Panc1 (cell line): ENCODE results near the gene SLC16A6. TPM values are rescaled to one million over a fixed set of nuclear protein-coding genes. Genes with fewer than 3 reads are reported as not detected.
"Not testable (repeated sequence)": the region's sequence is repeated elsewhere in the genome, so short reads cannot be mapped to it uniquely, and the experiment has no call there.

Experiments
- ATAC-seq: fragments of 200-7000 bp; cut with Tn5 transposase; 2 replicates; pipeline ENCODE4 v1.9.1; 2020; ENCODE audit warnings: mild to moderate bottlenecking, moderate library complexity
- BruUV-seq: library from RNA; stranded (reverse); fragments of 400-500 nt; replicated peaks from 2 replicates; lab custom pipeline; 2021; lab: Mats Ljungman, UMichigan
- CTCF ChIA-PET: fragments of 300-600 bp; sonication (Branson Sonifier 250); formaldehyde crosslinking; loops from one replicate; lab custom pipeline; 2022; ENCODE audit warnings: antibody characterized with exemption; lab: Charles Lee
- POLR2A ChIA-PET: fragments of 300-600 bp; sonication (Branson Sonifier 250); formaldehyde crosslinking; loops from one replicate; lab custom pipeline; 2022; ENCODE audit warnings: antibody characterized with exemption; lab: Charles Lee
- DNase-seq: peaks from one replicate; pipeline ENCODE4 v3.0.0-alpha.2; 2010; ENCODE audit warnings: low read depth, low spot score
- H3K27ac ChIP-seq: 2 replicates; pipeline ENCODE4 v1.5.1; 2011; ENCODE audit warnings: mild to moderate bottlenecking, low read length, inconsistent platforms
- H3K27me3 ChIP-seq: fragments of 200-500 bp; sonication (Bioruptor generic); 2 replicates; pipeline ENCODE4 v1.6.0; 2014; ENCODE audit warnings: low read length, inconsistent platforms; ENCODE audit not compliant: control insufficient read depth, insufficient read depth
- H3K36me3 ChIP-seq: fragments of 200-500 bp; sonication (Bioruptor generic); 2 replicates; pipeline ENCODE4 v1.5.1; 2014; ENCODE audit warnings: inconsistent platforms, mild to moderate bottlenecking, low read length, moderate library complexity; ENCODE audit not compliant: control insufficient read depth, insufficient read depth
- H3K4me1 ChIP-seq: 2 replicates; pipeline ENCODE4 v1.5.1; 2011; ENCODE audit warnings: inconsistent platforms, mild to moderate bottlenecking, low read length, moderate library complexity; ENCODE audit not compliant: control insufficient read depth, insufficient read depth
- H3K4me3 ChIP-seq, 2 experiments: 2 replicates each; pipeline ENCODE4 v1.5.1; 2011 to 2012; ENCODE audit warnings: low read depth in 2 of 2, low read length in 2 of 2, mild to moderate bottlenecking in 2 of 2, inconsistent platforms in 1 of 2, moderate library complexity in 1 of 2
- H3K9me3 ChIP-seq: fragments of 200-500 bp; sonication (Bioruptor generic); 2 replicates; pipeline ENCODE4 v1.5.1; 2014; ENCODE audit warnings: low read depth, mild to moderate bottlenecking, inconsistent platforms, low read length, moderate library complexity; ENCODE audit not compliant: control insufficient read depth, insufficient read depth
- CTCF ChIP-seq: fragments of 450-650 bp; IDR thresholded peaks from 2 replicates; pipeline ENCODE4 v1.5.1; 2017; ENCODE audit warnings: mild to moderate bottlenecking
- POLR2AphosphoS5 ChIP-seq: IDR thresholded peaks from 2 replicates; pipeline ENCODE4 v1.6.1; 2012; ENCODE audit warnings: mild to moderate bottlenecking, low read depth, low read length, moderate library complexity
- REST ChIP-seq, 2 experiments: IDR thresholded peaks; 2 replicates each; pipeline ENCODE4 v1.6.1; 2011 to 2012; ENCODE audit warnings: low read depth in 2 of 2, control low read depth in 1 of 2, low read length in 1 of 2, mild to moderate bottlenecking in 1 of 2, moderate library complexity in 1 of 2; ENCODE audit not compliant: insufficient read depth in 1 of 2
- SIN3A ChIP-seq: IDR thresholded peaks from 2 replicates; pipeline ENCODE4 v1.6.1; 2012; ENCODE audit warnings: low read depth, mild to moderate bottlenecking, low read length, moderate library complexity, borderline replicate concordance; ENCODE audit not compliant: insufficient read depth
- TCF7L2 ChIP-seq: IDR thresholded peaks from 2 replicates; pipeline ENCODE4 v1.6.1; 2011; ENCODE audit warnings: mild to moderate bottlenecking, low read depth, low read length, inconsistent platforms
- in situ Hi-C: cut with HindIII; loops from 2 replicates; pipeline ENCODE4 v1.10.0; 2016; ENCODE audit warnings: low sequenced_read_pairs, low pct_unique_long_range_greater_than_20kb
- intact Hi-C: fragments of 100-400 bp; cut with micrococcal nuclease; formaldehyde crosslinking; loops from one replicate; pipeline ENCODE4 v1.10.0; 2022; ENCODE audit not compliant: unreplicated experiment
- total RNA-seq: library from RNA; stranded (reverse); gene quantifications from one replicate; pipeline ENCODE4 v1.2.1, GENCODE V29; 2021; ENCODE audit not compliant: unreplicated experiment

Gene SLC16A6
- total RNA-seq, 1 experiment from 2014 or later, result 0.26 TPM

- H3K4me3 ChIP-seq, BruUV-seq, H3K36me3 ChIP-seq, H3K4me1 ChIP-seq, H3K27me3 ChIP-seq, H3K27ac ChIP-seq, intact Hi-C loops, POLR2A ChIA-PET, in situ Hi-C loops, H3K9me3 ChIP-seq: not testable (repeated sequence)
- DNase-seq (peak; percentile 39), ATAC-seq (peak; percentile 73; the same call in 1 of the 2 replicates)
- CTCF ChIA-PET, result interaction anchor here (0.6 kb wide), 1 partner anchor 178 kb away, joined by 4 read pairs; no protein-coding TSS in a partner anchor
Observed at GRCh38 chr17:68234726-68235335, 56.1 kb downstream of the SLC16A6 start.

GRCh38 chr17:68232741-68233140 lies 58.2 kb downstream of the SLC16A6 start:
- intact Hi-C loops, H3K4me3 ChIP-seq, H3K4me1 ChIP-seq, H3K36me3 ChIP-seq, H3K27me3 ChIP-seq, POLR2A ChIA-PET, H3K27ac ChIP-seq, BruUV-seq, ATAC-seq, in situ Hi-C loops, H3K9me3 ChIP-seq, DNase-seq: not testable (repeated sequence)
- CTCF ChIA-PET, result interaction anchor here (0.6 kb wide), 1 partner anchor 21 kb away, joined by 3 read pairs; no protein-coding TSS in a partner anchor

GRCh38 chr17:68231541-68231940 lies 59.4 kb downstream of the SLC16A6 start:
- TF ChIP-seq SIN3A (no peak), CTCF (no peak), REST (IDR thresholded peaks at IDR 0.05; ENCODE audit: insufficient read depth in 1 of 2, low read depth in 2 of 2, low read length in 1 of 2) (no peak), POLR2AphosphoS5 (no peak), TCF7L2 (no peak)
- DNase-seq (no peak), ATAC-seq (no peak)
- intact Hi-C loops (no loop called here), in situ Hi-C loops (no loop called here)
- Histone ChIP-seq H3K4me3 (no peak overlapping the region), H3K4me1 (no peaks in the 10 kb centered on the region), H3K36me3 (no peaks in the 10 kb centered on the region), H3K9me3 (no peaks in the 10 kb centered on the region), H3K27me3 (no peaks in the 10 kb centered on the region), H3K27ac (no peak overlapping the region)
- ChIA-PET CTCF (no interaction called here), POLR2A (no interaction called here)
- BruUV-seq, result no TSS peak

- H3K4me1 ChIP-seq, H3K27me3 ChIP-seq, DNase-seq, H3K9me3 ChIP-seq, H3K27ac ChIP-seq, BruUV-seq, in situ Hi-C loops, CTCF ChIA-PET, H3K4me3 ChIP-seq, ATAC-seq, H3K36me3 ChIP-seq, intact Hi-C loops: not testable (repeated sequence)
- POLR2A ChIA-PET, result interaction anchor here (0.6 kb wide), 1 partner anchor 10 kb away, joined by 3 read pairs; no protein-coding TSS in a partner anchor
Observed at GRCh38 chr17:68231131-68231530, 59.8 kb downstream of the SLC16A6 start.
